ENCODE measurements around the gene NKAIN4.

Gene NKAIN4

GRCh38 chr20:63287697-63288580, 33.7 kb upstream of the NKAIN4 start:
- DNase-seq = no peak

GRCh38 chr20:63286781-63287696, 32.8 kb upstream of the NKAIN4 start:
- no peak for DNase-seq

- DNase-seq = no peak
Measured at GRCh38 chr20:63285636-63286615, 31.7 kb upstream of the NKAIN4 start.

GRCh38 chr20:63284981-63285524, 30.8 kb upstream of the NKAIN4 start:
- DNase-seq = no peak

GRCh38 chr20:63284544-63284949, 30.3 kb upstream of the NKAIN4 start:
- DNase-seq = no peak

- no peak for DNase-seq
Measured at GRCh38 chr20:63284083-63284440, 29.8 kb upstream of the NKAIN4 start.

GRCh38 chr20:63283397-63284082, 29.3 kb upstream of the NKAIN4 start:
- no peak for DNase-seq

- DNase-seq = no peak
Measured at GRCh38 chr20:63282946-63283345, 28.7 kb upstream of the NKAIN4 start.

- no peak for DNase-seq
Measured at GRCh38 chr20:63281742-63282665, 27.7 kb upstream of the NKAIN4 start.

- DNase-seq = no peak
Measured at GRCh38 chr20:63280929-63281545, 26.8 kb upstream of the NKAIN4 start.

GRCh38 chr20:63280371-63280770, 26.1 kb upstream of the NKAIN4 start:
- no peak for DNase-seq

- DNase-seq = no peak
Measured at GRCh38 chr20:63279931-63280330, 25.7 kb upstream of the NKAIN4 start.

- no peak for DNase-seq
Measured at GRCh38 chr20:63278661-63279060, 24.4 kb upstream of the NKAIN4 start.

GRCh38 chr20:63277466-63278272, 23.4 kb upstream of the NKAIN4 start:
- DNase-seq = no peak

GRCh38 chr20:63276956-63277355, 22.7 kb upstream of the NKAIN4 start:
- no peak for DNase-seq

GRCh38 chr20:63275825-63276224, 21.6 kb upstream of the NKAIN4 start:
- no peak for DNase-seq

GRCh38 chr20:63274381-63275228, 20.3 kb upstream of the NKAIN4 start:
- no peak for DNase-seq

Data from NCI-H345 (cell line).